Left kidney (tissue), 2 donors: ENCODE measurements around the gene FAM168A. TPM values are rescaled to one million over a fixed set of nuclear protein-coding genes. Genes with fewer than 3 reads are reported as not detected.

ENCODE experiments used
- DNase-seq: peaks from one replicate; pipeline ENCODE4 v3.0.0-alpha.2; 2013
- polyA plus RNA-seq: library from polyadenylated mRNA; unstranded; fragments of 120-200 nt; gene quantifications from one replicate; pipeline ENCODE4 v1.2.1, GENCODE V29; 2013; ENCODE audit not compliant: insufficient read length

FAM168A gene
- polyA plus RNA-seq, 1 donor = 49.7 TPM

DNA sequence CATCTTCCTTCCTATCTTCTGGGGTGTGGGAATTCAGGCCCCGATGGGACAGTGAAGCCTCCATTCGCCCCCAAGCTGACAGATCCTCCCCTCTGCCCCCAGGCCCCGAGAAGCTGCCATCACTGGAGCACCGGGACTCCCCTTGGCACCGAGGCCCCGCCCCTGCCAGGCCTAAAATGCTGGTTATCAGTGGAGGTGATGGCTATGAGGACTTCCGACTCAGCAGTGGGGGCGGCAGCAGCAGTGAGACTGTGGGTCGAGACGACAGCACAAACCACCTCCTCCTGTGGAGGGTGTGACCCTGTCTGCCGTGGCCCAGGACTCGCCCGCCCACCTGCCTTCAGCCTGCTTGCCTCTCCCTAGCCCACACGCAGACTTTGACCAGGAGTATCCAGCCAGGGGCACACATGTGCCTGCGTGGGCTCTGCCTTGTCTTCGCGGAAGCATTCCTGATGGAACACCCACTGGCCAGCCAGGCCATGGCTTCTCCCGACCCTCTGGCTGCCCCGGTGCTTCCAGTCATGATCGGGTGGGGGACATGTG lies 230.4 kb downstream of the FAM168A start:
- DNase-seq = no peak

DNA sequence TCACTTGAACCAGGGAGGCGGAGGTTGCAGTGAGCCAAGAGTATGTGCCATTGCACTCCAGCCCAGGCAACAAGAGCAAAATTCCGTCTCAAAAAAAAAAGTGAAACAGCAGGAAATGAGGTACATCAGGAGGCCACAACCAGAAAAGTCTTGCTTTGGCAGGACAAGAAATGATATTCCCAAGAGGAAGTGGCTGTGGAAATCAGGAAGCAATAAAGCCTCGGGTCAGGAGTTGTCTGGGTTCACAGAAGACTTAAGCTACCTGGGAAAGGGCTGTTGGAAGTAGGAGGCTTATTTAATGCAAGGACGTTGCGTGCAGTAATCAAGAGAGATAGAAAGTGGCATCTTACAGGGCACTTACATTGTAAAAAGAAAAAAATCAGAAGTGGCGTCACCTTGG lies 231.0 kb downstream of the FAM168A start:
- no peak for DNase-seq

- no peak for DNase-seq
Measured at GRCh38 chr11:73366265-73366610, 231.7 kb downstream of the FAM168A start.

DNA sequence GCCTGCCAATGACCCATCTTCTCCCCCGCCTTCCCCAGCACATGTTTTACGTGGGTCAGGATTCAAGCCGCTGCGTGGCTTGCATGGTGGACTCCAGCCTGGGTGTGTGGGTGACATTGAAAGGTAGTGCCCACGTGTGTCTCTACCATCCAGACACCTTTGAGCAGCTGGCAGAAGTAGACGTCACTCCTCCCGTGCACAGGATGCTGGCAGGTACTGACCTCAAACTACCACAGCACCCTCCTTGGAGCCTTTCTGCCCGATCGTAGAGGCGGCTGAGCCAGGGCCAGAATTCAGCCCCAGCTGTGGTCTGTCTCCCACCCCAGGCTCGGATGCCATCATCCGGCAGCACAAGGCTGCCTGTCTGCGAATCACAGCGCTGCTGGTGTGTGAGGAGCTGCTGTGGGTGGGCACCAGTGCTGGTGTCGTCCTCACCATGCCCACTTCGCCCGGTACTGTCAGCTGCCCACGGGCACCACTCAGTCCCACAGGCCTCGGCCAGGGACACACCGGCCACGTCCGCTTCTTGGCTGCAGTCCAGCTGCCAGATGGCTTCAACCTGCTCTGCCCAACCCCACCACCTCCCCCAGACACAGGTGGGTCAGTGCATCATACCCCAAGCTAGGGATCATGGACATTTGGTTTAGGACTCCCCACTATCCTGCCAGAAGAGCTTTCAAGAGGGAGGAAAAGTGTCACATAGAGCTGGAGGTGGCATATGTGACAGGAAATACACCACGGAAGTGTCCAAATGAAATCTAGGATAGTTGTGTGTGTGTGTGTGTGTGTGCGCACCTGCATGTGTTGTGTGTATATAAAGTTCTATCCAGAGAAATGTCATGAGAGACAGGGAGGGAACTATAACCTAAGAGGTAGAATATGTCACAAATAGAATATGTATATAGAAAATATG lies 232.3 kb downstream of the FAM168A start:
- no peak for DNase-seq

GRCh38 chr11:73363147-73363546 lies 234.8 kb downstream of the FAM168A start:
- DNase-seq = no peak

DNA sequence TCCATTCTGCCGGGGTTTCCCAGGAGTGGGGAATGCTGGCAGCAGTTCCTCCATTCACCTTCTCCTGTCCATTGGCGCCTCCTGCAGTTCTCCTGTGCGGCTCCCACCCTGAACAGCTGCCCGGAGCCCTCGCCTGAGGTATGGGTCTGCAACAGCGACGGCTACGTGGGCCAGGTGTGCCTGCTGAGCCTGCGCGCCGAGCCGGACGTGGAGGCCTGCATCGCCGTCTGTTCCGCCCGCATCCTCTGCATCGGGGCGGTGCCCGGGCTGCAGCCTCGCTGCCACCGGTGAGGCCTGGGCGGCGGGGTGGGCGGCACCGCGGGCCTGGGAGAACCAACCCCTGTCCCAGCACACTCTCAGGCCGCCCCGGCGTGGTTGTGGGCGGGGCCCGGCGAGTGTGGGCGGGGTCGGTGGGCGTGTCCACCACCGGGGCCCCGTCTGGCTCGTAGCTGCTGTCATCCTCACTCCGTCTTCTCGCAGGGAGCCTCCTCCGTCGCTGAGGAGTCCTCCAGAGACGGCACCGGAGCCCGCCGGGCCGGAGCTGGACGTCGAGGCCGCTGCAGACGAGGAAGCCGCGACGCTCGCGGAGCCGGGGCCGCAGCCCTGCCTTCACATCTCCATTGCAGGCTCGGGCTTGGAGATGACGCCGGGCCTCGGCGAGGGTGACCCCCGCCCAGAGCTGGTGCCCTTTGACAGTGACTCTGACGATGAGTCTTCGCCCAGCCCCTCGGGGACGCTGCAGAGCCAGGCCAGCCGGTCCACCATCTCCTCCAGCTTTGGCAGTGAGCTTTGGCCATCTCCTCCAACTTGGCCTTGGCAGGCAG lies 235.7 kb downstream of the FAM168A start:
- no peak for DNase-seq

DNA sequence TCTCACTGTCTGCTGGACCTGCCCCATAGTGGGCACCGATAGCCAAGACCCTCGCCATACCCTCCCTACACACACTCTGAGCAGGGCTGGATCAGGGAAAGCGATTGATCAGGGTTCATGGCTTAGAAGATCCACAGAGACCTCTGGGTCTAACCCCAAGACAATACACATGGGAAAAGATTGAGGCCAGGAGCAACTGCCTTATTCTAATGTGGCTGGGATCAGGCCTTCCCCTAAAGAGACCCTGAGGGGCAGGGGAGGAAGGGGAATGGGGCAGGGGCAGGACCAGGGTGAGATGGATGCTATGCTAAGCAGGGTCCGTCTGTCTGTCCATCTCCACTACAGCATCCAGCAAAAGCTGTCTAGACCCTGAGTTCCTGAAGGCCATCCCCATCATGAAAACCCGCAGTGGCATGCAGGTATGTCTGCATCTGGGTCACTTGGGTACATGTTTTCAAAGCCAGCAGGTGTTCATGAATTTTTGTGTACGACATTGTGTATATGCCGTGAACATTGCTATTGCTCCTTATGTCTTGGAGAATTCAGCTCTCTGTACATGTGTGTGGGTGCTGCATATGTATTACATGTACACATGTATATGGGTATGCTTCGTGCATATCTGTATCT lies 237.1 kb downstream of the FAM168A start:
- no peak for DNase-seq

GRCh38 chr11:73359930-73360742 lies 237.8 kb downstream of the FAM168A start:
- DNase-seq = no peak

- DNase-seq = no peak
Measured at GRCh38 chr11:73359341-73359740, 238.6 kb downstream of the FAM168A start.

DNA sequence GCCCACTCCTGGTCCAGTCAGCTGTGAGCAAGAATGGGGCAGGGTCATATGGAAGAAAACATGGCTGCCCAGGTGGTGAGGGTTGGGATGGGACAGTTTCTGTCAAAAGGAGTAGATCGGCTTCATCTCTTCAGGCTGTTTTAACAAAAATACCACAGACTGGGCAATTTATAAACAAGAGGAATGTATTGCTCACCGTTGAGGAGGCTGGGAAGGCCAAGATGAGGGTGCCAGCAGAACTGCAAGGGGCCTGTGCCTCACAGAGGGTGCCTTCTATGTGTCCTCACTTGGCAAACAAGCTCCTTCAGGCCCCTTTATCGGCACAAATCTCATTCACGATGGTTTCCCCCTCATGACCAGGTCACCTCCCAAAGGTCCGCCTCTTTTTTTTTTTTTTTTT lies 239.8 kb downstream of the FAM168A start:
- DNase-seq = no peak

DNA sequence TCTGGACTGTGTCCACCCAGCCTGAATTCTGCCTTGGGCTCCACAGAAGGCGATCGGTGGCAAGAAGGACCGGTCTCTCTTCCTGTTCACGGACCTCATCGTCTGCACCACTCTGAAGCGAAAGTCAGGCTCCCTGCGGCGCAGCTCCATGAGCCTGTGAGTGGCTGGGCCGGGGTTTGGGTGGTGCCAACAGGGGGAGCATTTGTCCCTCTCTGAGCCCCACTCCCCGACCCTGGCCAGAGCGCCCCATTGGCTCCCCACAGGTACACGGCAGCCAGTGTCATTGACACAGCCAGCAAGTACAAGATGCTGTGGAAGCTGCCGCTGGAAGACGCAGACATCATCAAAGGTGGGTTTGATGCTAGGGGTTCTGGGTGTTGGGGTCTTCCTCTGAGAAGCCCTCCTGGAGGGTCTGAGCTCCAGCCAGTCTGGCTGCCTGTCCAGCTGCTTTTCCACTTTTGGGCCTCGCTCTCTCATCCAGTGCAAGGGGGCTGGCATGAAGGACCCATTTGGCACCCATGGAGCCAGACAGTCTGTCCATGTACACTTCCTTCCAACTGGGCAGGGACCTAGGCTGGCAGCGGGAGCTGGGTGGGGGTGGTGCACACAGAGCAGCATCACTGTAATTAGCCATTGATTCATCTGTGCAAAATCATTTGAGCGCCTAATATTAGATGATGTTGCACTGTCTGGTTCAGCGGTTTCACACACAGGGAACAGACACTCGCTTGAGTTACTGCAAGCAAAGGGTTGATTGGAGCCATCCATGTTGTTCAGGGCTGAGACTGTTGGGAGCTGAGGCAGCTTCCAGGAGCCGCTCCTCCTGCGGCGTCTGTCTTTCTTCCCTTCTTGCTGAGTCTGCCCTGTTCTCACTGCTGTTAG lies 240.7 kb downstream of the FAM168A start:
- DNase-seq = no peak

GRCh38 chr11:73355109-73355508 lies 242.8 kb downstream of the FAM168A start:
- no peak for DNase-seq

DNA sequence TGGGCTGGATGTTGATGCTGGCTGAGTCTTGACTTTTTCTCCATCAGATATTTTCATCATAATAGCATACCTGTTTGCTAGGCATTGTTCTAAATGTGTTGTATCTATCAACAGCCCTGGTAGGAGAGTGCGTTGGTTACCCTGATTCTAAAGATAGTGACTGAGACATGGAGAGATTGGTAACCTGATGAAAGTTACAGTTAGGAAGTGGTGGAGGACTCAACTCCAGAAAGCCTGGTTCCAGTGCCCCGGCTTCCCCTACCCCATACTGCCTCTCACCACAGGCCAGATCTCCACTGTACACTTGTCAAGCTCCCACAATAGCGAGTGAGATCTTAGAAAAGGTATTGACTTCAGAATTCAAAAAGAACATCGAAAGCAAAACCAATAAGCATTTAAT lies 244.5 kb downstream of the FAM168A start:
- DNase-seq = no peak

DNA sequence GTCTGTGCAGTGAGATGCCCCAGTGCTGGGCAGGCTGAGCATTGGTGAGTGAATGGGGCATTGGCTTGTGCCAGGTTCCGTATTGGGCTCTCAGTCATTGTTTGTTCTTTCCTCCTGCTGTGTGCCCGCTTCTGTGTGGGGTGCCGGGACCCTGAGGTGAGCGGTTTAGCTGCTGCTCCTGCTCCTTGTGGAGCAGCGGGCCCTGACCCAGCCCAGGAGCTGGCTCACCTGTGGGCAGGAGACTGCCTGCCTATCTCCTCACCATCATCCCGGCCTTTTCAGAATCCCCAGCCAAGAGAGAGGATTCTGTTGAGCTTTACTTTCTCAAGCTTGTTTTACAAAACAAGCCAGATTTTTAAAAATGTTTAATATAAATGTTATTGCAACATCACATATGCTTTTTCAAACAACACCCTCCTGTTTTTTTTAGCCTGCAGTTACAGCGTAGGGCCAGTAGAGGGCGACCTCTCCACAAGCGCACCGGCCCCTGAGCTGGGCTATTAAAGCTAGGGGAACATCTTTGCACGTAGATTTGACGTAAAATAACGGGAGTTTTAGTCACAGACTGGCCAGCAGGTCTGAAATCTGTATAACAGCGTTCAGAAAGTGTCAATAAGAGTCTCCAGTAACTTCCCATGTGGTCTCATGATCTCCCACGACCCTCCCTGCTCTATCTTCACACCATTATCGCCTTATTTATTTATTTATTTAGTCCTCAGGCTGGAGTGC lies 246.8 kb downstream of the FAM168A start:
- no peak for DNase-seq

Other genes with a start within 250 kb of the FAM168A start
- gene RELT, start 221.7 kb downstream of the FAM168A start, polyA plus RNA-seq = 3.5 TPM
- gene PLEKHB1, start 48.5 kb upstream of the FAM168A start, polyA plus RNA-seq = 9.0 TPM
- gene RAB6A, start 163.0 kb upstream of the FAM168A start, polyA plus RNA-seq = 115 TPM
- gene MRPL48, start 189.8 kb upstream of the FAM168A start, polyA plus RNA-seq = 66.8 TPM